WI38 (cell line): ENCODE measurements around the gene MAGI1.

Experiments
- H3K4me3 ChIP-seq: 2 replicates; pipeline ENCODE4 v1.5.1; 2011; ENCODE audit warnings: low read depth, mild to moderate bottlenecking, control low read depth, low read length
- CTCF ChIP-seq: IDR thresholded peaks from 2 replicates; pipeline ENCODE4 v1.5.1; 2012; ENCODE audit warnings: low read depth, mild to moderate bottlenecking, control low read depth, low read length

The MAGI1 gene

GRCh38 chr3:65478551-65479500 is 559.9 kb downstream of the MAGI1 start:
- no peak for TF ChIP-seq CTCF
- no peak overlapping the region for H3K4me3 ChIP-seq

DNA sequence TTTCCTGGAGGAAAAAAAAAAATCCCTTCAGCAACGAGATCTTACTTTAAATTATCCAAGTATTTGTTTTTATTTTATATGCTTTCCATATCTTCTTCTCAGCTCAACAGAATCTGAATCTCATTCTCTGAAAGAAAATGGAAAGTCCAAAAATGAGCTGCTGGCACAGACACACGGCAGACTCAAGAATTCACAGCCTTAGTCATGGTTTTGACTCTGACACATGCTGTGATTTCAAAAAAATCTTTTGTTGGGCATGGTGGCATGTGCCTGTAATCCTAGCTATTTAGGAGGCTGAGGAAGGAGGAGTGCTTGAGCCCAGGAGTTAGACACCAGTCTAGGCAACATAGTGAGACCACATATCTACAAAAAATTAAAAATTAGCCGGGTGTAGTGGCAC is 565.0 kb downstream of the MAGI1 start:
- H3K4me3 ChIP-seq: no peak overlapping the region

GRCh38 chr3:65472501-65472900 is 566.2 kb downstream of the MAGI1 start:
- no peak for TF ChIP-seq CTCF
- no peak overlapping the region for H3K4me3 ChIP-seq

More for the DNA sequence above, 565.0 kb downstream of the MAGI1 start:
- no peak for TF ChIP-seq CTCF

GRCh38 chr3:65466300-65466988 is 572.3 kb downstream of the MAGI1 start:
- no peak for TF ChIP-seq CTCF
- H3K4me3 ChIP-seq: no peak overlapping the region

GRCh38 chr3:65449841-65450428 is 588.8 kb downstream of the MAGI1 start:
- no peak overlapping the region for H3K4me3 ChIP-seq
- no peak for TF ChIP-seq CTCF

- no peak overlapping the region for H3K4me3 ChIP-seq
- no peak for TF ChIP-seq CTCF
Measured at GRCh38 chr3:65448120-65448519, 590.6 kb downstream of the MAGI1 start.
